Naive thymus-derived CD4-positive, alpha-beta T cell (primary cell): ENCODE results near the gene CAB39. TPM values are rescaled to one million over a fixed set of nuclear protein-coding genes. Genes with fewer than 3 reads are reported as not detected.

Experiments
- ATAC-seq: fragments of 150-1000 bp; cut with Tn5 transposase; 2 replicates; pipeline ENCODE4 v1.10.0; 2021; ENCODE audit warnings: mild to moderate bottlenecking, moderate library complexity
- CTCF ChIA-PET: fragments of 350-600 bp; sonication (Branson Sonifier 250); formaldehyde crosslinking; loops from one replicate; lab custom pipeline; 2021; ENCODE audit warnings: antibody characterized with exemption; lab: Charles Lee
- POLR2A ChIA-PET: fragments of 350-600 bp; sonication (Branson Sonifier 250); formaldehyde crosslinking; loops from one replicate; lab custom pipeline; 2021; ENCODE audit warnings: antibody characterized with exemption, inconsistent platforms; lab: Charles Lee
- DNase-seq, 9 donors: peaks; one replicate each; pipeline versions ENCODE4 v3.0.0 to v3.0.0-alpha.2; 2020 to 2022; ENCODE audit warnings: mixed read lengths in 1 of 9
- H3K27ac ChIP-seq: one replicate; pipeline ENCODE4 v1.7.0; 2013; ENCODE audit warnings: mild to moderate bottlenecking, low read depth, low read length, moderate library complexity
- H3K27me3 ChIP-seq, 2 donors: one replicate each; pipeline ENCODE4 v1.7.0; 2013; ENCODE audit warnings: low read length in 2 of 2, mild to moderate bottlenecking in 2 of 2, moderate library complexity in 2 of 2; ENCODE audit not compliant: control insufficient read depth in 2 of 2, insufficient read depth in 2 of 2
- H3K36me3 ChIP-seq, 3 experiments: 1 replicate in 2 of 3; 2 replicates in 1 of 3; pipeline ENCODE4 v1.7.0; 2013; ENCODE audit warnings: low read length in 3 of 3, mild to moderate bottlenecking in 3 of 3, moderate library complexity in 1 of 3; ENCODE audit not compliant: insufficient read depth in 3 of 3, control insufficient read depth in 2 of 3
- H3K4me1 ChIP-seq, 2 donors: one replicate each; pipeline ENCODE4 v1.7.0; 2013; ENCODE audit warnings: low read length in 2 of 2, mild to moderate bottlenecking in 2 of 2, moderate library complexity in 1 of 2; ENCODE audit not compliant: control insufficient read depth in 2 of 2, insufficient read depth in 2 of 2
- H3K4me3 ChIP-seq: 2 replicates; pipeline ENCODE4 v1.7.0; 2013; ENCODE audit warnings: mild to moderate bottlenecking, low read length
- H3K9me3 ChIP-seq, 3 experiments: 1 replicate in 2 of 3; 2 replicates in 1 of 3; pipeline ENCODE4 v1.7.0; 2013; ENCODE audit warnings: low read length in 3 of 3; ENCODE audit not compliant: control insufficient read depth in 2 of 3
- H3K27ac Mint-ChIP-seq, 9 donors: one replicate each; pipeline ENCODE4 v1.8.0; 2020 to 2022; ENCODE audit warnings: mixed read lengths in 9 of 9, mild to moderate bottlenecking in 8 of 9, moderate library complexity in 5 of 9, inconsistent platforms in 2 of 9
- H3K27me3 Mint-ChIP-seq, 5 donors: one replicate each; pipeline ENCODE4 v1.8.0; 2021 to 2022; ENCODE audit warnings: mixed read lengths in 5 of 5, mild to moderate bottlenecking in 1 of 5
- H3K36me3 Mint-ChIP-seq, 5 donors: one replicate each; pipeline ENCODE4 v1.8.0; 2020 to 2022; ENCODE audit warnings: mixed read lengths in 5 of 5, mild to moderate bottlenecking in 3 of 5, inconsistent platforms in 1 of 5
- H3K4me1 Mint-ChIP-seq, 7 donors: one replicate each; pipeline ENCODE4 v1.8.0; 2020 to 2022; ENCODE audit warnings: mixed read lengths in 7 of 7, mild to moderate bottlenecking in 3 of 7, inconsistent platforms in 1 of 7
- H3K4me3 Mint-ChIP-seq, 10 donors: one replicate each; pipeline ENCODE4 v1.8.0; 2020 to 2022; ENCODE audit warnings: mild to moderate bottlenecking in 10 of 10, mixed read lengths in 10 of 10, moderate library complexity in 6 of 10, inconsistent platforms in 2 of 10
- H3K9me3 Mint-ChIP-seq, 11 donors: one replicate each; pipeline ENCODE4 v1.8.0; 2020 to 2022; ENCODE audit warnings: mixed read lengths in 11 of 11, mild to moderate bottlenecking in 4 of 11, inconsistent platforms in 1 of 11, moderate library complexity in 1 of 11
- intact Hi-C, 2 donors: fragments of 100-400 bp; cut with micrococcal nuclease; formaldehyde crosslinking; loops; one replicate each; pipeline ENCODE4 v1.15.1; 2023
- polyA plus RNA-seq, 2 donors: library from polyadenylated mRNA; unstranded; fragments of 300-500 nt; fragmentation: Illumina TruSeq; gene quantifications; one replicate each; pipeline ENCODE4 v1.2.3, GENCODE V29; 2021
- total RNA-seq, 6 experiments: library from RNA in 5 of 6; stranded (reverse) in 5 of 6; gene quantifications; 1 replicate in 5 of 6; 2 replicates in 1 of 6; pipeline ENCODE4 v1.2.3 and lab custom pipeline; 2021 to 2026

CAB39 gene
- total and polyA plus RNA-seq, 7 experiments from 2014 or later: 71.0 to 186 (median 79.4) TPM

DNA sequence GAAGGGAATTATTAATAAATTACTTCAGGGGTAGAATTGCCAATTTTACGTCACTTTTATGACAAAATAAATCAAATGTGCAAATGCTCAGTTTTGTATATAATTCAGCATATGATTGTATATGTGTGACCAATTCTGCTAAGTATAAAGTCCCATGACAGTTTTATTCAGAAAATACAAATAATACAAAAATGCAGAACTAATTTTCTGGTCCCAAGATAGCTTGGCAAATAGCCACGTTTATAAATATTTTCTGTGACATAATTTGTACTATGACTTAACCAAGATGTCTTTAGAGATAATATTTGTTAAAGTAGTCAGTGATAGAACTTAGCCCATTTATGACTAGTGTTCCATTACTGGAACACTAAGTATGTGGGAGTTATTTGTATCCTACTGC lies 24.2 kb upstream of the CAB39 start:
- intact Hi-C loops: no loop called here
- no peak overlapping the region for H3K27ac ChIP-seq
- ChIA-PET CTCF (no interaction called here), POLR2A (no interaction called here)
- peaks cover 0 to 6% (median 0%) of the 10 kb centered on the region in 5 donors for H3K27me3 Mint-ChIP-seq
- H3K36me3 ChIP-seq: no peaks in the 10 kb centered on the region
- H3K4me1 Mint-ChIP-seq: peaks cover 0 to 31% (median 5%) of the 10 kb centered on the region in 7 donors
- no peak for ATAC-seq
- no peak overlapping the region for H3K27ac Mint-ChIP-seq
- no peaks in the 10 kb centered on the region for H3K9me3 ChIP-seq
- no peaks in the 10 kb centered on the region for H3K4me1 ChIP-seq
- H3K36me3 Mint-ChIP-seq: peaks cover 0 to 7% (median 0%) of the 10 kb centered on the region in 5 donors
- H3K4me3 Mint-ChIP-seq: no peak overlapping the region
- H3K27me3 ChIP-seq: no peaks in the 10 kb centered on the region
- H3K4me3 ChIP-seq: no peak overlapping the region
- peaks cover 0 to 5% (median 0%) of the 10 kb centered on the region in 11 donors for H3K9me3 Mint-ChIP-seq
- DNase-seq: no peak

DNA sequence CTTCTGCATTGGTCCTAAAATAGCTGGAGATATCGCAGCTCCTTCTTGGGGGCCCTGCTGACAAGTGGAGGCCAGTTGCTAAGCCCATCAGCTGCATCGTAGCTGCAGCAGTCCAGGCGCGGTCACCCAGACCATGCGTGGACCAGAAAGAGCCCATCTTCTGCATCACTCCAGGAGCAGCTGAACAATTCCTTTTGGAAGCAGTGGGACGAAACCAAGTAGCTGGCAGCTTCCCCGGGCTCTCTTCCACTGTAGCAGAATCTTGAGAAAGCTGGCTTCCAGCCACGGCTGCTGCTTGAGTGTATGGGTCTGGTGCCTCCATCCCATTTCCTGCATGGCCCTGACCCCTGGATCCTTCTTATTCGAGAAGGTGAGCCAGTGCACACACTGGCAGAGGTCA lies 22.2 kb upstream of the CAB39 start:
- ChIA-PET CTCF (no interaction called here), POLR2A (no interaction called here)
- no peaks in the 10 kb centered on the region for H3K36me3 ChIP-seq
- Mint-ChIP-seq H3K9me3 (peaks cover 0 to 8% (median 0%) of the 10 kb centered on the region in 11 donors), H3K27ac (no peak overlapping the region), H3K27me3 (peaks cover 0 to 6% (median 0%) of the 10 kb centered on the region in 5 donors), H3K4me3 (no peak overlapping the region), H3K36me3 (peaks cover 0 to 14% (median 0%) of the 10 kb centered on the region in 5 donors), H3K4me1 (peaks cover 6 to 29% (median 9%) of the 10 kb centered on the region in 7 donors)
- H3K4me1 ChIP-seq: peaks cover 0 to 6% of the 10 kb centered on the region in 2 donors
- no peaks in the 10 kb centered on the region for H3K27me3 ChIP-seq
- no peak overlapping the region for H3K27ac ChIP-seq
- no peak for DNase-seq
- no peak overlapping the region for H3K4me3 ChIP-seq
- intact Hi-C loops: no loop called here
- no peaks in the 10 kb centered on the region for H3K9me3 ChIP-seq
- ATAC-seq: no peak

DNA sequence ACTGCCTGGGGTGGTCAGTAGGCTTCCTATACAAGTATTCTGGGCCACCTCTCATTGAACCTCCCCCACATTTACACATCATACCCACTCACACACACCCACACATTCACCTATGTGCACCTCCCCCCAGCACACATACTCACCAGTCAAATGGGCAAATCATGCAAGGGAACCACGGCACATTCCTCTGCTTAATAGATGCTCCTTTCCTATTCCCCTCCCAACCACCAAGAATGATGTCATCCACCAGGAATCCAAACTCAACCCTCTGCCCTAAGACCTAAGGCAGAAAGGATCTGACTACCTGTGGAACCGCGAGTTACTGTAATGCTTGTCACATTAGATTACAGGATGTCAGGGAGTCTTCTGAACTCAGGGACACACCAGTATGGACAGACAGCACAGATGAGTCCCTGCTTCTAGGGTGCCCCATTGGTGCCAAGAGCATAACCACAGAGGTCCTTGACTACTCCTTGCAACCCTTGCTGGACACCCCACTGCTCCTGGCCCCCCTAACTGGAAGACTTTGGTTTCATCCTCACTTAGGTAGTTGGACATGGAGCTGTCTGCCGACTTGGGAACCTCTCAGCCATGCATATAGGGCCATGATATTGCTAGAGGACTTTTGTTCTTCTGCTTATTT lies 21.5 kb upstream of the CAB39 start:
- CTCF ChIA-PET: no interaction called here
- intact Hi-C loops: no loop called here
- Mint-ChIP-seq H3K9me3 (peaks cover 0 to 8% (median 0%) of the 10 kb centered on the region in 11 donors), H3K4me1 (peaks cover 6 to 26% (median 9%) of the 10 kb centered on the region in 7 donors), H3K27ac (peak overlapping the region in 1 of 9 donors; percentile 60), H3K36me3 (peaks cover 0 to 14% (median 0%) of the 10 kb centered on the region in 5 donors), H3K27me3 (peaks cover 0 to 6% (median 0%) of the 10 kb centered on the region in 5 donors), H3K4me3 (no peak overlapping the region)
- no peak for DNase-seq
- H3K4me3 ChIP-seq: no peak overlapping the region
- ATAC-seq: no peak
- H3K36me3 ChIP-seq: no peaks in the 10 kb centered on the region
- no peaks in the 10 kb centered on the region for H3K9me3 ChIP-seq
- POLR2A ChIA-PET: no interaction called here
- no peaks in the 10 kb centered on the region for H3K27me3 ChIP-seq
- peaks cover 0 to 6% of the 10 kb centered on the region in 2 donors for H3K4me1 ChIP-seq
- H3K27ac ChIP-seq: no peak overlapping the region

DNA sequence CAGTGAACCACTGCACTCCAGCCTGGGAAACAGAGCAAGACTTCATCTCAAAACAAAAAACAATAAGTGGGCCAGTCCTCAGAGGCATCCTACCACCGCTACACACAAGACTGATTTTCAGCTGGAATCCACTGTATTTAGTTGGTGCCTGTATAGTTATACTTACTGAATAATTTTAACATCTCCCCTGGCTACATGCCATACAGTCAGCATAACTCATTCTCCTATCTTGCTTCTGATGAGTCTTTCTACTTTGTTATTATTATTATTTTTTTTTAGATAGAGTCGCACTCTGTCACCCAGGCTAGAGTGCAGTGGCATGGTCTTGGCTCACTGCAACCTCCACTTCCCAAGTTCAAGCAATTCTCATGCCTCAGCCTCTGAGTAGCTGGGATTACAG lies 19.9 kb upstream of the CAB39 start:
- intact Hi-C loops: no loop called here
- ChIA-PET POLR2A (no interaction called here), CTCF (no interaction called here)
- no peak overlapping the region for H3K4me3 Mint-ChIP-seq
- no peak overlapping the region for H3K27ac ChIP-seq
- H3K36me3 ChIP-seq: no peaks in the 10 kb centered on the region
- no peak overlapping the region for H3K4me3 ChIP-seq
- no peaks in the 10 kb centered on the region for H3K9me3 ChIP-seq
- no peak for ATAC-seq
- H3K27me3 ChIP-seq: no peaks in the 10 kb centered on the region
- no peaks in the 10 kb centered on the region for H3K27me3 Mint-ChIP-seq
- no peak for DNase-seq
- peaks cover 6 to 36% (median 11%) of the 10 kb centered on the region in 7 donors for H3K4me1 Mint-ChIP-seq
- H3K27ac Mint-ChIP-seq: no peak overlapping the region
- H3K4me1 ChIP-seq: peaks cover 0 to 6% of the 10 kb centered on the region in 2 donors
- peaks cover 0 to 8% (median 0%) of the 10 kb centered on the region in 11 donors for H3K9me3 Mint-ChIP-seq
- peaks cover 0 to 18% (median 0%) of the 10 kb centered on the region in 5 donors for H3K36me3 Mint-ChIP-seq

DNA sequence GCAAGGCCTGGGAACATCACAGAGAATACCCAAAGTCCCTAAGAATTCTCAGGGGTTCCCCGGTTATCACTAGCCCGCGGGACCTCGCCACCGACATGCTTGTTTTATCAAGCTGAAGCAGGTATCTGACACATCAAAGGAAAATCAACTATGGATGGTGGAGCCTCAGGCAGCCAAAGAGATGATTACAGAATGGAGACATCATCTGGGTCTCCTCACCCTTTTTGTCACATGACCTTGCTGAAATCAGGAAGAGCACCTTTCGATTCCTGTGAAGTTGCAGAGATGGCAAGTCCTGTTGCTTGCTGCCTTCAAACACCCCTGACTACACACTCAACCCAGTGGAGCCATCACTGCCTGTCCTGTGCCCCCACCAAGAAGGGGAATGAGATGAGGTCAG lies 19.2 kb upstream of the CAB39 start:
- H3K27ac ChIP-seq: no peak overlapping the region
- H3K36me3 ChIP-seq: no peaks in the 10 kb centered on the region
- Mint-ChIP-seq H3K27ac (peak overlapping the region in 1 of 9 donors; percentile 72), H3K36me3 (peaks cover 0 to 18% (median 0%) of the 10 kb centered on the region in 5 donors), H3K4me3 (peak overlapping the region in 1 of 10 donors; percentile 35), H3K27me3 (no peaks in the 10 kb centered on the region), H3K4me1 (peaks cover 6 to 36% (median 11%) of the 10 kb centered on the region in 7 donors), H3K9me3 (peaks cover 0 to 8% (median 0%) of the 10 kb centered on the region in 11 donors)
- DNase-seq (no peak), ATAC-seq (no peak)
- no peak overlapping the region for H3K4me3 ChIP-seq
- no peaks in the 10 kb centered on the region for H3K27me3 ChIP-seq
- POLR2A ChIA-PET: no interaction called here
- peaks cover 0 to 6% of the 10 kb centered on the region in 2 donors for H3K4me1 ChIP-seq
- intact Hi-C loops: no loop called here
- no peaks in the 10 kb centered on the region for H3K9me3 ChIP-seq
- CTCF ChIA-PET: interaction anchor here (0.9 kb wide), 1 partner anchor 156 kb away, joined by 3 read pairs; no protein-coding TSS in a partner anchor

DNA sequence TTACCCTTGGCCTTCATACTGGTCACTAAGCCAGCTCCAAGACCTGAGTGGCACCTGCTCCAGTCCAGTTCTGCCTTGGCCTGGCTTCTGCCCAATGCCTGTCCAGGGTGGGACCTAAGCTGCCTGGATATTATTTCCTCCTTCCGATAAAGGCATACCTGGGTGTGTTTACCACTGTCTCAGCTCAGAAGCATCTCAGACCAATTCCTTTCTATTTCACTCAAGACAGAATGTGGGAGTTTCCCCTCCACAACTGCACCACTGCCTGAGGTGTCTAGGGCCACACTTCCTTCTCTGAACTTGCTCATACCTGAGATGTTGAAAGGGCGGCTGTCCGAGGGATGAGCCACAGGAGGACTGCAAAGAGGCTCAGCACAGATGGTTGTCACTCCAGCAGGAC lies 18.4 kb upstream of the CAB39 start:
- no peak overlapping the region for H3K4me3 ChIP-seq
- no peaks in the 10 kb centered on the region for H3K9me3 ChIP-seq
- intact Hi-C loops: no loop called here
- POLR2A ChIA-PET: no interaction called here
- H3K36me3 ChIP-seq: no peaks in the 10 kb centered on the region
- ATAC-seq (no peak), DNase-seq (peak in 1 of 9 donors; percentile 34)
- Mint-ChIP-seq H3K27me3 (no peaks in the 10 kb centered on the region), H3K4me3 (peak overlapping the region in 1 of 10 donors; percentile 57), H3K9me3 (peaks cover 0 to 8% (median 0%) of the 10 kb centered on the region in 11 donors), H3K27ac (peak overlapping the region in 4 of 9 donors; percentile 46 to 84 (median 65)), H3K4me1 (peaks cover 6 to 36% (median 11%) of the 10 kb centered on the region in 7 donors), H3K36me3 (peaks cover 0 to 18% (median 0%) of the 10 kb centered on the region in 5 donors)
- no peaks in the 10 kb centered on the region for H3K27me3 ChIP-seq
- CTCF ChIA-PET: interaction anchor here (0.8 to 0.9 kb wide), 2 partner anchors 68 to 155 kb away, joined by 3 read pairs; no protein-coding TSS in a partner anchor
- no peak overlapping the region for H3K27ac ChIP-seq
- peaks cover 0 to 6% of the 10 kb centered on the region in 2 donors for H3K4me1 ChIP-seq
